GM23338 (cell line): ENCODE measurements around the gene ADCY5. TPM values are rescaled to one million over a fixed set of nuclear protein-coding genes. Genes with fewer than 3 reads are reported as not detected.

Source experiments
- ATAC-seq: fragments of 200-7000 bp; cut with Tn5 transposase; 3 replicates; pipeline ENCODE4 v1.9.1; 2020
- DNase-seq: peaks from one replicate; pipeline ENCODE4 v3.0.0-alpha.2; 2015; ENCODE audit warnings: low spot score
- H2AFZ ChIP-seq: fragments of 200-600 bp; sonication (generic); 2 replicates; pipeline ENCODE4 v1.8.0; 2016; ENCODE audit warnings: antibody characterized with exemption, mild to moderate bottlenecking, moderate library complexity
- H3F3A ChIP-seq: fragments of 200-600 bp; sonication (generic); replicated peaks from 2 replicates; pipeline ENCODE4 v1.8.0; 2017; ENCODE audit warnings: antibody characterized with exemption, mixed run types, low read depth
- H3K27ac ChIP-seq: fragments of 200-600 bp; sonication (generic); 2 replicates; pipeline ENCODE4 v1.6.1; 2016; ENCODE audit warnings: low read depth
- H3K27me3 ChIP-seq: fragments of 200-600 bp; sonication (generic); 2 replicates; pipeline ENCODE4 v1.8.0; 2016; ENCODE audit warnings: mild to moderate bottlenecking, mixed run types, moderate library complexity; ENCODE audit not compliant: insufficient read depth
- H3K36me3 ChIP-seq: fragments of 200-600 bp; sonication (generic); 2 replicates; pipeline ENCODE4 v1.8.0; 2016; ENCODE audit warnings: mild to moderate bottlenecking; ENCODE audit not compliant: insufficient read depth
- H3K4me1 ChIP-seq: fragments of 200-600 bp; sonication (generic); 2 replicates; pipeline ENCODE4 v1.8.0; 2016; ENCODE audit warnings: mild to moderate bottlenecking, moderate library complexity; ENCODE audit not compliant: insufficient read depth
- H3K4me2 ChIP-seq: fragments of 200-600 bp; sonication (generic); 2 replicates; pipeline ENCODE4 v1.7.1; 2017; ENCODE audit warnings: mixed run types
- H3K4me3 ChIP-seq: fragments of 200-600 bp; sonication (generic); 2 replicates; pipeline ENCODE4 v1.6.1; 2016; ENCODE audit warnings: mixed run types
- H3K79me2 ChIP-seq: fragments of 200-600 bp; sonication (generic); replicated peaks from 2 replicates; pipeline ENCODE4 v1.8.0; 2017; ENCODE audit warnings: mild to moderate bottlenecking; ENCODE audit not compliant: insufficient read depth
- H3K9me2 ChIP-seq: fragments of 200-600 bp; sonication (generic); 2 replicates; pipeline ENCODE4 v1.8.0; 2017; ENCODE audit not compliant: insufficient read depth
- H4K20me1 ChIP-seq: fragments of 200-600 bp; sonication (generic); replicated peaks from 2 replicates; pipeline ENCODE4 v1.8.0; 2017; ENCODE audit warnings: mild to moderate bottlenecking; ENCODE audit not compliant: insufficient read depth
- H3K27ac Mint-ChIP-seq: 2 replicates; pipeline ENCODE4 v1.8.0; 2020; ENCODE audit warnings: inconsistent platforms, mild to moderate bottlenecking, moderate library complexity, mixed read lengths
- H3K27me3 Mint-ChIP-seq: 3 replicates; pipeline ENCODE4 v1.8.0; 2022; ENCODE audit warnings: low read depth, mild to moderate bottlenecking, moderate library complexity, mixed read lengths, inconsistent platforms; ENCODE audit not compliant: insufficient read depth, poor library complexity
- H3K36me3 Mint-ChIP-seq: 3 replicates; pipeline ENCODE4 v1.8.0; 2021; ENCODE audit warnings: low read depth, mild to moderate bottlenecking, inconsistent platforms, moderate library complexity, mixed read lengths
- H3K4me1 Mint-ChIP-seq: 3 replicates; pipeline ENCODE4 v1.8.0; 2020; ENCODE audit warnings: mild to moderate bottlenecking, inconsistent platforms, mixed read lengths
- H3K4me3 Mint-ChIP-seq: 3 replicates; pipeline ENCODE4 v1.8.0; 2021; ENCODE audit warnings: moderate library complexity, mild to moderate bottlenecking, inconsistent platforms, mixed read lengths
- H3K9me3 Mint-ChIP-seq: 3 replicates; pipeline ENCODE4 v1.8.0; 2020; ENCODE audit warnings: moderate library complexity, mild to moderate bottlenecking, inconsistent platforms, mixed read lengths
- STAT1 ChIP-seq: IDR thresholded peaks from one replicate; pipeline ENCODE4 v1.6.1; 2016; ENCODE audit warnings: antibody characterized with exemption; ENCODE audit not compliant: unreplicated experiment
- ZNF114 ChIP-seq: fragments of 250-450 bp; sonication (Bioruptor Pico); IDR thresholded peaks from 2 replicates; pipeline ENCODE4 v1.5.0; 2020; ENCODE audit warnings: mild to moderate bottlenecking, moderate library complexity
- polyA plus RNA-seq: library from polyadenylated mRNA; unstranded; fragments of >200 nt; fragmentation: Nextera tagmentation; extraction: Ambion mirVana; gene quantifications from 2 replicates; pipeline ENCODE4 v1.2.1, GENCODE V29; 2016
- total RNA-seq: library from RNA; depleted of rRNA; stranded (reverse); fragments of >200 nt; shearing (Covaris generic); gene quantifications from 2 replicates; pipeline ENCODE4 v1.2.3, GENCODE V29; 2014
- TF ChIP-seq, protein P1 (sequence below): fragments of 250-450 bp; sonication (Bioruptor Pico); IDR thresholded peaks from 2 replicates; pipeline ENCODE4 v1.5.0; 2020; ENCODE audit warnings: mild to moderate bottlenecking, moderate library complexity
- TF ChIP-seq, protein P2 (sequence below): IDR thresholded peaks from one replicate; pipeline ENCODE4 v1.6.1; 2018; ENCODE audit warnings: antibody characterized with exemption; ENCODE audit not compliant: unreplicated experiment
- TF ChIP-seq, protein P3 (sequence below): IDR thresholded peaks from 2 replicates; pipeline ENCODE4 v1.6.1; 2016; ENCODE audit warnings: antibody characterized with exemption
- TF ChIP-seq, protein P4 (sequence below), 2 experiments: fragments of 200-600 bp in 1 of 2; sonication (generic) in 1 of 2; conservative IDR thresholded peaks; 2 replicates each; pipeline versions ENCODE4 v1.5.1 to v1.6.1; 2016 to 2017; ENCODE audit warnings: antibody characterized with exemption in 2 of 2, low read depth in 2 of 2, mild to moderate bottlenecking in 2 of 2, moderate library complexity in 1 of 2

Gene ADCY5
- total and polyA plus RNA-seq, 2 experiments from 2014 or later: 3.5 to 10.2 TPM

DNA sequence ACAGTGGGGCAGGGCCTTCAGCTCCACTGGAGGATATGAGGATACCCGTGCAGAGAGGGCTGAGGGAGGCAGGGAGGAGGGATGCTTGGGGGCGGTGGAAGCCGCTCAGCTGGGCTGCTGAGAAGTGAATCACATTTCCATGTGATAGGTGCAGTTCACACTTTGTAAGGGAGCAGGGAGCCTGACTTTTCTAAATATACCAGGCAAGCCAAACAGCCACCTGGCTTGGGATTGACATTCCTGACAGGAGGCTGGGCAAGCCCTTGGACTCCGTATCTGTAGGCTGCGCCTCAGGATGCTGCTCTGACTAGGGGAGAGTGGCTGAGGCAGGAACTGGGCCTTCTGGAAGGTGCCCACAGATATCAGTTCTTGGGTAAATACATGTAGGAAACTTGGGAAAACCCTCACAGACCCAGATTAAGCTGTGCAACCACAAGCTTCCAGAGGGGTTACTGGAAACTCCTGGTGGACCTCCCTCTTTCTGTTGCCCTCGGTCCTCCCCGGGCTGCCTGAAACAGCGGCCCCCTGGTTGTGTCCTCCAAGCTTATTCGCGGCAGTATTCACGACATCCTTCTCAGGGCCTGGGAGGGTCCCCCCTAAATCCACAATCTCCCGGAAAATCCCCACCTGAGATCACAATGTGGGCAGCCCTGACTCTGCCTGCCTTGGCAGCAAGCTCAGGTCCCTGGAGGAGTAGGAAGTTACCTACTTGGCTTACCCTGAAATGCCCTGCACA is 33.0 kb upstream of the ADCY5 start:
- TF ChIP-seq, protein P1, sequence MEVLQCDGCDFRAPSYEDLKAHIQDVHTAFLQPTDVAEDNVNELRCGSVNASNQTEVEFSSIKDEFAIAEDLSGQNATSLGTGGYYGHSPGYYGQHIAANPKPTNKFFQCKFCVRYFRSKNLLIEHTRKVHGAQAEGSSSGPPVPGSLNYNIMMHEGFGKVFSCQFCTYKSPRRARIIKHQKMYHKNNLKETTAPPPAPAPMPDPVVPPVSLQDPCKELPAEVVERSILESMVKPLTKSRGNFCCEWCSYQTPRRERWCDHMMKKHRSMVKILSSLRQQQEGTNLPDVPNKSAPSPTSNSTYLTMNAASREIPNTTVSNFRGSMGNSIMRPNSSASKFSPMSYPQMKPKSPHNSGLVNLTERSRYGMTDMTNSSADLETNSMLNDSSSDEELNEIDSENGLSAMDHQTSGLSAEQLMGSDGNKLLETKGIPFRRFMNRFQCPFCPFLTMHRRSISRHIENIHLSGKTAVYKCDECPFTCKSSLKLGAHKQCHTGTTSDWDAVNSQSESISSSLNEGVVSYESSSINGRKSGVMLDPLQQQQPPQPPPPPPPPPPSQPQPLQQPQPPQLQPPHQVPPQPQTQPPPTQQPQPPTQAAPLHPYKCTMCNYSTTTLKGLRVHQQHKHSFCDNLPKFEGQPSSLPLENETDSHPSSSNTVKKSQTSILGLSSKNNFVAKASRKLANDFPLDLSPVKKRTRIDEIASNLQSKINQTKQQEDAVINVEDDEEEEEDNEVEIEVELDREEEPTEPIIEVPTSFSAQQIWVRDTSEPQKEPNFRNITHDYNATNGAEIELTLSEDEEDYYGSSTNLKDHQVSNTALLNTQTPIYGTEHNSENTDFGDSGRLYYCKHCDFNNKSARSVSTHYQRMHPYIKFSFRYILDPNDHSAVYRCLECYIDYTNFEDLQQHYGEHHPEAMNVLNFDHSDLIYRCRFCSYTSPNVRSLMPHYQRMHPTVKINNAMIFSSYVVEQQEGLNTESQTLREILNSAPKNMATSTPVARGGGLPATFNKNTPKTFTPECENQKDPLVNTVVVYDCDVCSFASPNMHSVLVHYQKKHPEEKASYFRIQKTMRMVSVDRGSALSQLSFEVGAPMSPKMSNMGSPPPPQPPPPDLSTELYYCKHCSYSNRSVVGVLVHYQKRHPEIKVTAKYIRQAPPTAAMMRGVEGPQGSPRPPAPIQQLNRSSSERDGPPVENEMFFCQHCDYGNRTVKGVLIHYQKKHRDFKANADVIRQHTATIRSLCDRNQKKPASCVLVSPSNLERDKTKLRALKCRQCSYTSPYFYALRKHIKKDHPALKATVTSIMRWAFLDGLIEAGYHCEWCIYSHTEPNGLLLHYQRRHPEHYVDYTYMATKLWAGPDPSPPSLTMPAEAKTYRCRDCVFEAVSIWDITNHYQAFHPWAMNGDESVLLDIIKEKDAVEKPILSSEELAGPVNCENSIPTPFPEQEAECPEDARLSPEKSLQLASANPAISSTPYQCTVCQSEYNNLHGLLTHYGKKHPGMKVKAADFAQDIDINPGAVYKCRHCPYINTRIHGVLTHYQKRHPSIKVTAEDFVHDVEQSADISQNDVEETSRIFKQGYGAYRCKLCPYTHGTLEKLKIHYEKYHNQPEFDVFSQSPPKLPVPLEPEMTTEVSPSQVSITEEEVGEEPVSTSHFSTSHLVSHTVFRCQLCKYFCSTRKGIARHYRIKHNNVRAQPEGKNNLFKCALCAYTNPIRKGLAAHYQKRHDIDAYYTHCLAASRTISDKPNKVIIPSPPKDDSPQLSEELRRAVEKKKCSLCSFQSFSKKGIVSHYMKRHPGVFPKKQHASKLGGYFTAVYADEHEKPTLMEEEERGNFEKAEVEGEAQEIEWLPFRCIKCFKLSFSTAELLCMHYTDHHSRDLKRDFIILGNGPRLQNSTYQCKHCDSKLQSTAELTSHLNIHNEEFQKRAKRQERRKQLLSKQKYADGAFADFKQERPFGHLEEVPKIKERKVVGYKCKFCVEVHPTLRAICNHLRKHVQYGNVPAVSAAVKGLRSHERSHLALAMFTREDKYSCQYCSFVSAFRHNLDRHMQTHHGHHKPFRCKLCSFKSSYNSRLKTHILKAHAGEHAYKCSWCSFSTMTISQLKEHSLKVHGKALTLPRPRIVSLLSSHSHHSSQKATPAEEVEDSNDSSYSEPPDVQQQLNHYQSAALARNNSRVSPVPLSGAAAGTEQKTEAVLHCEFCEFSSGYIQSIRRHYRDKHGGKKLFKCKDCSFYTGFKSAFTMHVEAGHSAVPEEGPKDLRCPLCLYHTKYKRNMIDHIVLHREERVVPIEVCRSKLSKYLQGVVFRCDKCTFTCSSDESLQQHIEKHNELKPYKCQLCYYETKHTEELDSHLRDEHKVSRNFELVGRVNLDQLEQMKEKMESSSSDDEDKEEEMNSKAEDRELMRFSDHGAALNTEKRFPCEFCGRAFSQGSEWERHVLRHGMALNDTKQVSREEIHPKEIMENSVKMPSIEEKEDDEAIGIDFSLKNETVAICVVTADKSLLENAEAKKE (CRISPR knock-in tag): no peak
- TF ChIP-seq, protein P2, sequence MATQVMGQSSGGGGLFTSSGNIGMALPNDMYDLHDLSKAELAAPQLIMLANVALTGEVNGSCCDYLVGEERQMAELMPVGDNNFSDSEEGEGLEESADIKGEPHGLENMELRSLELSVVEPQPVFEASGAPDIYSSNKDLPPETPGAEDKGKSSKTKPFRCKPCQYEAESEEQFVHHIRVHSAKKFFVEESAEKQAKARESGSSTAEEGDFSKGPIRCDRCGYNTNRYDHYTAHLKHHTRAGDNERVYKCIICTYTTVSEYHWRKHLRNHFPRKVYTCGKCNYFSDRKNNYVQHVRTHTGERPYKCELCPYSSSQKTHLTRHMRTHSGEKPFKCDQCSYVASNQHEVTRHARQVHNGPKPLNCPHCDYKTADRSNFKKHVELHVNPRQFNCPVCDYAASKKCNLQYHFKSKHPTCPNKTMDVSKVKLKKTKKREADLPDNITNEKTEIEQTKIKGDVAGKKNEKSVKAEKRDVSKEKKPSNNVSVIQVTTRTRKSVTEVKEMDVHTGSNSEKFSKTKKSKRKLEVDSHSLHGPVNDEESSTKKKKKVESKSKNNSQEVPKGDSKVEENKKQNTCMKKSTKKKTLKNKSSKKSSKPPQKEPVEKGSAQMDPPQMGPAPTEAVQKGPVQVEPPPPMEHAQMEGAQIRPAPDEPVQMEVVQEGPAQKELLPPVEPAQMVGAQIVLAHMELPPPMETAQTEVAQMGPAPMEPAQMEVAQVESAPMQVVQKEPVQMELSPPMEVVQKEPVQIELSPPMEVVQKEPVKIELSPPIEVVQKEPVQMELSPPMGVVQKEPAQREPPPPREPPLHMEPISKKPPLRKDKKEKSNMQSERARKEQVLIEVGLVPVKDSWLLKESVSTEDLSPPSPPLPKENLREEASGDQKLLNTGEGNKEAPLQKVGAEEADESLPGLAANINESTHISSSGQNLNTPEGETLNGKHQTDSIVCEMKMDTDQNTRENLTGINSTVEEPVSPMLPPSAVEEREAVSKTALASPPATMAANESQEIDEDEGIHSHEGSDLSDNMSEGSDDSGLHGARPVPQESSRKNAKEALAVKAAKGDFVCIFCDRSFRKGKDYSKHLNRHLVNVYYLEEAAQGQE: no peak
- TF ChIP-seq, protein P3, sequence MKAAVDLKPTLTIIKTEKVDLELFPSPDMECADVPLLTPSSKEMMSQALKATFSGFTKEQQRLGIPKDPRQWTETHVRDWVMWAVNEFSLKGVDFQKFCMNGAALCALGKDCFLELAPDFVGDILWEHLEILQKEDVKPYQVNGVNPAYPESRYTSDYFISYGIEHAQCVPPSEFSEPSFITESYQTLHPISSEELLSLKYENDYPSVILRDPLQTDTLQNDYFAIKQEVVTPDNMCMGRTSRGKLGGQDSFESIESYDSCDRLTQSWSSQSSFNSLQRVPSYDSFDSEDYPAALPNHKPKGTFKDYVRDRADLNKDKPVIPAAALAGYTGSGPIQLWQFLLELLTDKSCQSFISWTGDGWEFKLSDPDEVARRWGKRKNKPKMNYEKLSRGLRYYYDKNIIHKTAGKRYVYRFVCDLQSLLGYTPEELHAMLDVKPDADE: no peak
- TF ChIP-seq, protein P4, sequence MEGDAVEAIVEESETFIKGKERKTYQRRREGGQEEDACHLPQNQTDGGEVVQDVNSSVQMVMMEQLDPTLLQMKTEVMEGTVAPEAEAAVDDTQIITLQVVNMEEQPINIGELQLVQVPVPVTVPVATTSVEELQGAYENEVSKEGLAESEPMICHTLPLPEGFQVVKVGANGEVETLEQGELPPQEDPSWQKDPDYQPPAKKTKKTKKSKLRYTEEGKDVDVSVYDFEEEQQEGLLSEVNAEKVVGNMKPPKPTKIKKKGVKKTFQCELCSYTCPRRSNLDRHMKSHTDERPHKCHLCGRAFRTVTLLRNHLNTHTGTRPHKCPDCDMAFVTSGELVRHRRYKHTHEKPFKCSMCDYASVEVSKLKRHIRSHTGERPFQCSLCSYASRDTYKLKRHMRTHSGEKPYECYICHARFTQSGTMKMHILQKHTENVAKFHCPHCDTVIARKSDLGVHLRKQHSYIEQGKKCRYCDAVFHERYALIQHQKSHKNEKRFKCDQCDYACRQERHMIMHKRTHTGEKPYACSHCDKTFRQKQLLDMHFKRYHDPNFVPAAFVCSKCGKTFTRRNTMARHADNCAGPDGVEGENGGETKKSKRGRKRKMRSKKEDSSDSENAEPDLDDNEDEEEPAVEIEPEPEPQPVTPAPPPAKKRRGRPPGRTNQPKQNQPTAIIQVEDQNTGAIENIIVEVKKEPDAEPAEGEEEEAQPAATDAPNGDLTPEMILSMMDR (conservative IDR thresholded peaks at IDR 0.05; ENCODE audit: low read depth in 2 of 2): no peak
- no peak for TF ChIP-seq STAT1
- no peak for TF ChIP-seq ZNF114 (CRISPR knock-in tag)
- no peak overlapping the region for H2AFZ ChIP-seq

More for the DNA sequence above, 33.0 kb upstream of the ADCY5 start:
- H3K27me3 Mint-ChIP-seq: peaks cover 15% of the 10 kb centered on the region
- H3K9me3 Mint-ChIP-seq: no peaks in the 10 kb centered on the region
- Histone ChIP-seq H3K27ac (no peak overlapping the region), H4K20me1 (no peaks in the 10 kb centered on the region), H3F3A (no peaks in the 10 kb centered on the region), H3K27me3 (no peaks in the 10 kb centered on the region), H3K4me2 (no peak overlapping the region), H3K4me3 (no peak overlapping the region), H3K79me2 (no peaks in the 10 kb centered on the region), H3K4me1 (no peaks in the 10 kb centered on the region), H3K9me2 (no peaks in the 10 kb centered on the region), H3K36me3 (no peaks in the 10 kb centered on the region)
- no peaks in the 10 kb centered on the region for H3K4me1 Mint-ChIP-seq
- no peak for ATAC-seq
- no peak for DNase-seq
- no peak overlapping the region for H3K4me3 Mint-ChIP-seq
- no peak overlapping the region for H3K27ac Mint-ChIP-seq
- H3K36me3 Mint-ChIP-seq: no peaks in the 10 kb centered on the region
